Right lobe of liver (tissue), 6 donors: Measurements from ENCODE around the gene CATSPERE. TPM values are rescaled to one million over a fixed set of nuclear protein-coding genes. Genes with fewer than 3 reads are reported as not detected.
"Not testable (repeated sequence)": the region's sequence is repeated elsewhere in the genome, so short reads cannot be mapped to it uniquely, and the experiment has no call there.

Experiments
- ATAC-seq, 4 donors: fragments of 200-7000 bp; cut with Tn5 transposase; one replicate each; pipeline ENCODE4 v1.9.1; 2020; ENCODE audit warnings: mild to moderate bottlenecking in 4 of 4, moderate library complexity in 4 of 4
- DNase-seq, 3 donors: peaks; one replicate each; pipeline ENCODE4 v3.0.0-alpha.2; 2020
- H3K27ac ChIP-seq, 3 donors: fragments of 200-600 bp; one replicate each; pipeline ENCODE4 v1.8.0; 2022
- H3K27me3 ChIP-seq, 2 donors: fragments of 200-600 bp; one replicate each; pipeline ENCODE4 v1.8.0; 2022
- H3K36me3 ChIP-seq, 4 donors: fragments of 200-600 bp; sonication (generic) in 1 of 4; one replicate each; pipeline versions ENCODE4 v1.5.1 to v1.8.0; 2017 to 2022; ENCODE audit warnings: control low read depth in 1 of 4
- H3K4me1 ChIP-seq, 4 donors: fragments of 200-600 bp; sonication (generic) in 1 of 4; one replicate each; pipeline versions ENCODE4 v1.5.1 to v1.8.0; 2017 to 2022; ENCODE audit warnings: control low read depth in 1 of 4
- H3K4me3 ChIP-seq, 3 donors: fragments of 200-600 bp; one replicate each; pipeline ENCODE4 v1.8.0; 2022
- H3K9me3 ChIP-seq, 4 donors: fragments of 200-600 bp; sonication (generic) in 1 of 4; one replicate each; pipeline versions ENCODE4 v1.5.1 to v1.8.0; 2017 to 2022; ENCODE audit warnings: control low read depth in 1 of 4
- CTCF ChIP-seq, 4 donors: fragments of 200-600 bp in 3 of 4; fragments of 450-650 bp in 1 of 4; IDR thresholded peaks; one replicate each; pipeline versions ENCODE4 v1.5.1 to v1.8.0; 2016 to 2022; ENCODE audit warnings: antibody characterized with exemption in 4 of 4, mild to moderate bottlenecking in 2 of 4
- POLR2A ChIP-seq: fragments of 450-650 bp; IDR thresholded peaks from one replicate; pipeline ENCODE4 v1.6.1; 2017; ENCODE audit warnings: antibody characterized with exemption, mild to moderate bottlenecking
- WGBS: methylation state at CpG from one replicate; pipeline ENCODE4 v1.1.6; 2018; ENCODE audit warnings: low coverage, low lambda C conversion rate; ENCODE audit not compliant: insufficient coverage; ENCODE audit errors: missing lambda C conversion rate; 5-methylcytosine and 5-hydroxymethylcytosine counted together
- intact Hi-C, 2 donors: fragments of 100-400 bp; cut with DNase I; formaldehyde crosslinking; loops; one replicate each; pipeline versions ENCODE4 v1.11.2 to v1.14.1; 2022
- total RNA-seq, 6 experiments: library from RNA; depleted of rRNA in 2 of 6; stranded (reverse); fragments of >200 nt in 2 of 6; fragmentation: NEBNext Ultra II Directional in 3 of 6; extraction: Animal tissue kit (Norgen Biotek cat#: 25700) in 3 of 6; gene quantifications; one replicate each; pipeline versions ENCODE4 v1.1.0 to v1.2.4, GENCODE V29; 2016 to 2023
- donor health status: DM: no; HTN: yes; CAD: no.
- donor health status: DM: no; HTN: no; CAD: no.
- donor health status: DM: no; HTN: no; CAD: no.
- donor health status: DM: no; HTN: yes; CAD: no.
- donor health status: DM: no; HTN: yes; CAD: no.

CATSPERE gene
- total RNA-seq, 6 experiments from 2014 or later, result 0.31 to 1.3 (median 0.70) TPM

GRCh38 chr1:244473059-244473605 lies 12.1 kb downstream of the CATSPERE start:
- no peak overlapping the region for H3K4me3 ChIP-seq
- no peak for TF ChIP-seq POLR2A
- no peak for TF ChIP-seq CTCF (IDR thresholded peaks at IDR 0.05)
- H3K36me3 ChIP-seq, result no peaks in the 10 kb centered on the region
- 79% methylated on average over 6 of the region's 6 CpGs for WGBS
- H3K4me1 ChIP-seq, result no peaks in the 10 kb centered on the region
- intact Hi-C loops, result no loop called here
- DNase-seq (no peak), ATAC-seq (no peak)
- H3K27ac ChIP-seq, result no peak overlapping the region
- H3K27me3 ChIP-seq, result no peaks in the 10 kb centered on the region
- H3K9me3 ChIP-seq, result no peaks in the 10 kb centered on the region

GRCh38 chr1:244484971-244485370 lies 23.9 kb downstream of the CATSPERE start:
- H3K9me3 ChIP-seq, ATAC-seq, intact Hi-C loops, H3K4me1 ChIP-seq, H3K27ac ChIP-seq, DNase-seq, H3K36me3 ChIP-seq, H3K27me3 ChIP-seq, H3K4me3 ChIP-seq: not testable (repeated sequence)
- 90% methylated on average over 3 of the region's 3 CpGs for WGBS

GRCh38 chr1:244494653-244495052 lies 33.6 kb downstream of the CATSPERE start:
- TF ChIP-seq CTCF (IDR thresholded peaks at IDR 0.05), result no peak
- TF ChIP-seq POLR2A, result no peak
- Histone ChIP-seq H3K4me3 (no peak overlapping the region), H3K27me3 (no peaks in the 10 kb centered on the region), H3K4me1 (no peaks in the 10 kb centered on the region), H3K9me3 (no peaks in the 10 kb centered on the region), H3K36me3 (no peaks in the 10 kb centered on the region), H3K27ac (no peak overlapping the region)
- ATAC-seq, result no peak
- WGBS, result 91% methylated on average over 2 of the region's 2 CpGs
- DNase-seq, result no peak
- intact Hi-C loops, result no loop called here

GRCh38 chr1:244496186-244496585 lies 35.1 kb downstream of the CATSPERE start:
- no peaks in the 10 kb centered on the region for H3K27me3 ChIP-seq
- H3K36me3 ChIP-seq, result no peaks in the 10 kb centered on the region
- H3K9me3 ChIP-seq, result no peaks in the 10 kb centered on the region
- TF ChIP-seq POLR2A, result no peak
- TF ChIP-seq CTCF (IDR thresholded peaks at IDR 0.05), result no peak
- intact Hi-C loops, result no loop called here
- no peaks in the 10 kb centered on the region for H3K4me1 ChIP-seq
- DNase-seq (no peak), ATAC-seq (no peak)
- 92% methylated on average over 1 of the region's 1 CpG for WGBS
- no peak overlapping the region for H3K27ac ChIP-seq
- no peak overlapping the region for H3K4me3 ChIP-seq

GRCh38 chr1:244497805-244498204 lies 36.7 kb downstream of the CATSPERE start:
- Histone ChIP-seq H3K4me3 (no peak overlapping the region), H3K9me3 (no peaks in the 10 kb centered on the region), H3K36me3 (no peaks in the 10 kb centered on the region), H3K27ac (no peak overlapping the region), H3K4me1 (no peaks in the 10 kb centered on the region), H3K27me3 (no peaks in the 10 kb centered on the region)
- TF ChIP-seq CTCF (IDR thresholded peaks at IDR 0.05) (no peak), POLR2A (no peak)
- no peak for ATAC-seq
- no peak for DNase-seq
- 52% methylated on average over 1 of the region's 1 CpG for WGBS
- intact Hi-C loops, result no loop called here

GRCh38 chr1:244499484-244499883 lies 38.4 kb downstream of the CATSPERE start:
- H3K27ac ChIP-seq, ATAC-seq, intact Hi-C loops, H3K4me3 ChIP-seq, H3K9me3 ChIP-seq, DNase-seq, H3K36me3 ChIP-seq, H3K27me3 ChIP-seq, H3K4me1 ChIP-seq: not testable (repeated sequence)
- 64% methylated on average over 2 of the region's 2 CpGs for WGBS

GRCh38 chr1:244500515-244500914 lies 39.4 kb downstream of the CATSPERE start:
- H3K27ac ChIP-seq, H3K9me3 ChIP-seq, H3K4me3 ChIP-seq, H3K36me3 ChIP-seq, ATAC-seq, H3K4me1 ChIP-seq, intact Hi-C loops, H3K27me3 ChIP-seq, DNase-seq: not testable (repeated sequence)
- WGBS, result 88% methylated on average over 4 of the region's 4 CpGs
